HEK293T (cell line): Measurements from ENCODE around the gene PRKAG2.

Experiments used
- CTCF ChIA-PET: fragments of 350-600 bp; formaldehyde crosslinking; extraction: SDS; loops from one replicate; lab custom pipeline; 2021; ENCODE audit warnings: antibody characterized with exemption, inconsistent platforms; lab: Yijun Ruan, JAX
- POLR2A ChIA-PET: fragments of 350-600 bp; formaldehyde crosslinking; extraction: SDS; loops from one replicate; lab custom pipeline; 2020; ENCODE audit warnings: antibody characterized with exemption, inconsistent platforms; lab: Yijun Ruan, JAX
- DNase-seq: peaks from one replicate; pipeline ENCODE4 v3.0.0; 2012; ENCODE audit warnings: mixed read lengths; ENCODE audit errors: extremely low spot score
- ARNT ChIP-seq: fragments of 450-650 bp; IDR thresholded peaks from 2 replicates; pipeline ENCODE4 v1.6.1; 2017; ENCODE audit warnings: mild to moderate bottlenecking
- BHLHE40 ChIP-seq: fragments of 450-650 bp; IDR thresholded peaks from 2 replicates; pipeline ENCODE4 v1.6.1; 2016; ENCODE audit warnings: mild to moderate bottlenecking, moderate library complexity, borderline replicate concordance
- CTBP1 ChIP-seq: fragments of 450-650 bp; IDR thresholded peaks from 2 replicates; pipeline ENCODE4 v1.6.1; 2016; ENCODE audit warnings: borderline replicate concordance
- ELF4 ChIP-seq: fragments of 450-650 bp; IDR thresholded peaks from 2 replicates; pipeline ENCODE4 v1.6.1; 2017; ENCODE audit warnings: antibody characterized with exemption
- FOXA1 ChIP-seq: fragments of 450-650 bp; IDR thresholded peaks from 2 replicates; pipeline ENCODE4 v1.6.1; 2016; ENCODE audit warnings: mild to moderate bottlenecking
- FOXK2 ChIP-seq: fragments of 450-650 bp; IDR thresholded peaks from 2 replicates; pipeline ENCODE4 v1.6.1; 2016; ENCODE audit warnings: mild to moderate bottlenecking
- FOXM1 ChIP-seq: fragments of 450-650 bp; IDR thresholded peaks from 2 replicates; pipeline ENCODE4 v1.6.1; 2017; ENCODE audit warnings: mild to moderate bottlenecking, borderline replicate concordance
- HDGF ChIP-seq: fragments of 450-650 bp; IDR thresholded peaks from 2 replicates; pipeline ENCODE4 v1.6.1; 2017; ENCODE audit warnings: antibody characterized with exemption, borderline replicate concordance
- L3MBTL2 ChIP-seq: fragments of 450-650 bp; conservative IDR thresholded peaks from 2 replicates; pipeline ENCODE4 v1.6.1; 2016; ENCODE audit warnings: mild to moderate bottlenecking
- LEF1 ChIP-seq: fragments of 450-650 bp; IDR thresholded peaks from 2 replicates; pipeline ENCODE4 v1.6.1; 2017; ENCODE audit warnings: mild to moderate bottlenecking, borderline replicate concordance
- NFRKB ChIP-seq: fragments of 450-650 bp; IDR thresholded peaks from 2 replicates; pipeline ENCODE4 v1.6.1; 2016; ENCODE audit warnings: mild to moderate bottlenecking, moderate library complexity
- PKNOX1 ChIP-seq: fragments of 450-650 bp; IDR thresholded peaks from 2 replicates; pipeline ENCODE4 v1.6.1; 2016
- SP1 ChIP-seq: fragments of 450-650 bp; IDR thresholded peaks from 2 replicates; pipeline ENCODE4 v1.6.1; 2017
- SUZ12 ChIP-seq: fragments of 450-650 bp; IDR thresholded peaks from 2 replicates; pipeline ENCODE4 v1.6.1; 2016; ENCODE audit warnings: mild to moderate bottlenecking
- TARDBP ChIP-seq: fragments of 450-650 bp; IDR thresholded peaks from 2 replicates; pipeline ENCODE4 v1.6.1; 2016
- ZNF384 ChIP-seq: fragments of 450-650 bp; IDR thresholded peaks from 2 replicates; pipeline ENCODE4 v1.6.1; 2016

PRKAG2 gene

GRCh38 chr7:151657173-151657572, 219.7 kb downstream of the PRKAG2 start:
- CTCF ChIA-PET: no interaction called here

GRCh38 chr7:151655555-151655954, 221.4 kb downstream of the PRKAG2 start:
- no peak for TF ChIP-seq FOXA1
- no peak for TF ChIP-seq TARDBP
- TF ChIP-seq NFRKB: no peak
- TF ChIP-seq PKNOX1: no peak
- no peak for TF ChIP-seq SUZ12
- no peak for TF ChIP-seq FOXK2
- no peak for TF ChIP-seq BHLHE40
- no peak for TF ChIP-seq HDGF
- TF ChIP-seq ELF4: no peak
- no peak for TF ChIP-seq ZNF384
- TF ChIP-seq ARNT: no peak
- TF ChIP-seq LEF1: no peak
- no peak for TF ChIP-seq CTBP1
- no peak for TF ChIP-seq L3MBTL2
- TF ChIP-seq FOXM1: no peak
- no peak for TF ChIP-seq SP1
- ChIA-PET CTCF (no interaction called here), POLR2A (no interaction called here)
- no peak for DNase-seq

More at GRCh38 chr7:151657173-151657572, 219.7 kb downstream of the PRKAG2 start:
- no peak for DNase-seq
- TF ChIP-seq SP1: no peak
- TF ChIP-seq CTBP1: no peak
- TF ChIP-seq PKNOX1: no peak
- TF ChIP-seq SUZ12: no peak
- no peak for TF ChIP-seq ZNF384
- TF ChIP-seq HDGF: no peak
- TF ChIP-seq LEF1: no peak
- TF ChIP-seq ELF4: no peak
- no peak for TF ChIP-seq ARNT
- TF ChIP-seq FOXM1: no peak
- no peak for TF ChIP-seq NFRKB
- TF ChIP-seq BHLHE40: no peak
- TF ChIP-seq L3MBTL2: no peak
- no peak for TF ChIP-seq TARDBP
- TF ChIP-seq FOXK2: no peak
- TF ChIP-seq FOXA1: no peak
- POLR2A ChIA-PET: no interaction called here

GRCh38 chr7:151652111-151652510, 224.8 kb downstream of the PRKAG2 start:
- ChIA-PET CTCF (no interaction called here), POLR2A (interaction anchor here (1.0 kb wide), 1 partner anchor 20 kb away, joined by 3 read pairs; no protein-coding TSS in a partner anchor)
- DNase-seq: no peak
- TF ChIP-seq HDGF (no peak), SUZ12 (no peak), ELF4 (no peak), TARDBP (no peak), ZNF384 (no peak), SP1 (no peak), LEF1 (no peak), NFRKB (no peak), CTBP1 (no peak), L3MBTL2 (no peak)

- ChIA-PET POLR2A (no interaction called here), CTCF (interaction anchor here (0.6 to 1.2 kb wide), 2 partner anchors 31 to 74 kb away, joined by 3 read pairs; no protein-coding TSS in a partner anchor)
- no peak for DNase-seq
- TF ChIP-seq HDGF: no peak
- no peak for TF ChIP-seq SP1
- TF ChIP-seq ZNF384: no peak
- no peak for TF ChIP-seq TARDBP
- no peak for TF ChIP-seq ARNT
- TF ChIP-seq L3MBTL2: no peak
- TF ChIP-seq PKNOX1: no peak
- TF ChIP-seq SUZ12: no peak
Measured at GRCh38 chr7:151650161-151650560, 226.8 kb downstream of the PRKAG2 start.

GRCh38 chr7:151648429-151648828, 228.5 kb downstream of the PRKAG2 start:
- ChIA-PET CTCF (interaction anchor here (0.5 kb wide), 1 partner anchor 12 kb away, joined by 3 read pairs; no protein-coding TSS in a partner anchor), POLR2A (no interaction called here)
- DNase-seq: no peak
- TF ChIP-seq SUZ12 (no peak), CTBP1 (no peak), L3MBTL2 (no peak), BHLHE40 (no peak), FOXK2 (no peak), TARDBP (no peak), SP1 (no peak), FOXA1 (no peak), PKNOX1 (no peak), ARNT (no peak), FOXM1 (no peak), LEF1 (no peak)
